Measurements from ENCODE around the gene ANKRD30B. TPM values are rescaled to one million over a fixed set of nuclear protein-coding genes. Genes with fewer than 3 reads are reported as not detected.
"Not testable (repeated sequence)": the region's sequence is repeated elsewhere in the genome, so short reads cannot be mapped to it uniquely, and the experiment has no call there.

ANKRD30B gene
- total RNA-seq, 1 donor from 2014 or later, result not detected

DNA sequence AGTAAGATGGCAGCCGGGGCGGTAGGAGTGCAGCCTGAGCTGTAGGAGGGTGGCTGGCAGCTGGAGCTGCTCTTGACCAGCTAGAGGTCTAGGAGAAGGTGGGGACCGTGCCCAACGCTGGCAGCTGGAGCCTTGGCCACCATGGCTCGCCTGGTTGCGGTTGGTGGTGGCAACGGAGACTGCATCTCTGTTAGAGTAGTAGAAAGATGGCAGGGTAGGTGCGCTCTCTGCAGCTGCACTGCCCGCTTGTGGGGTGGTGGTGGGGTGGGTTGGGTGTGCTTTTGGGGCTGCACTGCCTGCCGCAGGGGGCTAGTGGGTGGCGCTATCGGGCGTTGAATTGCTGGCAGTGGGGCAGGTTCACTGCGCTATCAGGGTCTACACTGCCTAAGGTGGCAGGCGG, 118.5 kb downstream of the ANKRD30B start:
- not testable (repeated sequence) for H3K27ac Mint-ChIP-seq, H3K4me3 Mint-ChIP-seq
- H3K9me3 Mint-ChIP-seq, result peaks cover 15% of the 10 kb centered on the region

GRCh38 chr18:14867988-14868387, 120.0 kb downstream of the ANKRD30B start:
- not testable (repeated sequence) for H3K36me3 Mint-ChIP-seq; H3K27me3 Mint-ChIP-seq (ENCODE audit: low read depth); H3K27ac Mint-ChIP-seq; DNase-seq (ENCODE audit: low spot score in 2 of 2, unreplicated experiment in 2 of 2); H3K4me3 Mint-ChIP-seq; H3K4me1 Mint-ChIP-seq
- H3K9me3 Mint-ChIP-seq, result peaks cover 15% of the 10 kb centered on the region

More for the DNA sequence above, 118.5 kb downstream of the ANKRD30B start:
- not testable (repeated sequence) for DNase-seq (ENCODE audit: low spot score in 2 of 2, unreplicated experiment in 2 of 2); H3K27me3 Mint-ChIP-seq (ENCODE audit: low read depth); H3K36me3 Mint-ChIP-seq; H3K4me1 Mint-ChIP-seq

DNA sequence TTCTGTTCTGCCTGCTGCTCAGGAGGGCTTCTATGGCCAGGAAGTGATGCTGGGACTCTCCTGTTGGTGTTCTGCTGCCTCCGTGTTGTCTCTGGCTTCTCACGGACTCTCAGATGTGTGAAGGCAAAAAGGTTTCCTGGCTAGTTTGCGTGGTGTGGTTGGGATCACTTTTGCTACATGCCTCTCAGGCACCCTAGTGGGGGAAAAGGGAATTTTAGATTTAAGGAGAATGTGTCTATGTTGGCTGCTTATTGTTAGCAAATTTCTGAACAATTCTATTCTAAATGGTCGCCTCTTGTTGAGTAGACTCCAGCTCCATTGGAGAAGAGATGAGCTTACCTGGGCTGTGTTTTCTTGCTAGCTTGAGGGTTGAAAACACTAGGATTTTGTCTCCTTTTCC, 120.9 kb downstream of the ANKRD30B start:
- peak; percentile 34 for TF ChIP-seq CTCF (IDR thresholded peaks at IDR 0.05; ENCODE audit: unreplicated experiment)
- H3K27me3 Mint-ChIP-seq (ENCODE audit: low read depth); H3K4me3 Mint-ChIP-seq; H3K27ac Mint-ChIP-seq; H3K4me1 Mint-ChIP-seq; DNase-seq (ENCODE audit: low spot score in 2 of 2, unreplicated experiment in 2 of 2); H3K36me3 Mint-ChIP-seq: not testable (repeated sequence)
- peaks cover 13% of the 10 kb centered on the region for H3K9me3 Mint-ChIP-seq

DNA sequence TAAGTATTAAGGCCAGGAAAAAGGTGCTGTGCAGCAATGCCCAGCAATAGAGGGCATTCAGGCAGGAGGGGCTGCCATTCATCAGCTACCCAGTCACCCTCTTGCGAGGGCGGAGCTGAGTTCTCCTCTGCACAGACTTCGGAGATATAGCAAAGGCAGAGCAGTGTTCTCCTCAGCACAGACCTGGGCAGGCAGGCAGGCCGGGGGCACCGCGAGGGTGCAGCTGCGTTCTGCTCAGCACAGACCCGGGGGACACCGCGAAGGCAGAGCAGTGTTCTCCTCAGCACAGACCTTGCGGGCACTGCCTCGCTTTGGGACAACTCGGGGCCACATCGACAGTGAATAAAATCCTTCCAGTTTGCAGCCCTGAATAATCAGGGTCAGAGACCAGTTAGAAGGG, 130.9 kb downstream of the ANKRD30B start:
- not testable (repeated sequence) for H3K36me3 Mint-ChIP-seq; H3K4me3 Mint-ChIP-seq; H3K27me3 Mint-ChIP-seq (ENCODE audit: low read depth); H3K4me1 Mint-ChIP-seq; DNase-seq (ENCODE audit: low spot score in 2 of 2, unreplicated experiment in 2 of 2); H3K27ac Mint-ChIP-seq
- peaks cover 42% of the 10 kb centered on the region for H3K9me3 Mint-ChIP-seq

DNA sequence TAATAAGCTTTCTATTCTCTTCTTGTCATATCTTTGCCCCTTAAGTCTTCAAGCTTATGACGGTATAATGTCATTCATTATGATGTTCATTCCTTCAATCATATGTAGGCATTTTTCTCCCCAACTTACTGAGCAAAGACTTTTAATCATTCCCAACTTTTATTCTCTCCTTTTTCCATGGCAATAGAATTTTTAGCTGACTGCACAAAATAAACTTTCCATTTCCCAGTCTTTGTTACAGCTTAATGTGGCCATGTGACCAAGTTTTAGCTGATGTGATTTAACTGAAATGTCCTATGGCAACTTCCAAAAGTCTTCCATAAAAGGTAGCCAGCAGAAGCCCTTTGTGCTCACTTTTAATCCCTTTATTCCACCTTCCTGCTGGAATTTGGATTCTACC, 152.5 kb downstream of the ANKRD30B start:
- Mint-ChIP-seq H3K36me3 (peaks cover 4% of the 10 kb centered on the region), H3K27ac (no peak overlapping the region), H3K9me3 (peaks cover 57% of the 10 kb centered on the region), H3K27me3 (ENCODE audit: low read depth) (no peaks in the 10 kb centered on the region), H3K4me3 (no peak overlapping the region), H3K4me1 (no peaks in the 10 kb centered on the region)
- no peak for DNase-seq (ENCODE audit: low spot score in 2 of 2, unreplicated experiment in 2 of 2)
- no peak for TF ChIP-seq CTCF (IDR thresholded peaks at IDR 0.05; ENCODE audit: unreplicated experiment)

Small RNA genes within 50 kb of the gene (microRNA-seq; reads per million reads assigned to microRNA genes)
- gene MIR3156-2, result not detected

Other genes with a start within 250 kb of the ANKRD30B start
- not detected in 3 replicates for gene POTEC, start 204.6 kb upstream of the ANKRD30B start, total RNA-seq

Measured in mesothelial cell of epicardium (in vitro differentiated cells).